HepG2 (cell line): ENCODE data around the gene CYLD. TPM values are rescaled to one million over a fixed set of nuclear protein-coding genes. Genes with fewer than 3 reads are reported as not detected.

ENCODE experiments used
- ATAC-seq: fragments of 200-7000 bp; cut with Tn5 transposase; 3 replicates; pipeline ENCODE4 v1.9.1; 2020; ENCODE audit warnings: mild to moderate bottlenecking, moderate library complexity
- BruUV-seq: library from RNA; stranded (reverse); fragments of 400-500 nt; replicated peaks from 2 replicates; lab custom pipeline; 2021; lab: Mats Ljungman, UMichigan
- CTCF ChIA-PET: fragments of 300-600 bp; formaldehyde crosslinking; extraction: SDS; loops from one replicate; lab custom pipeline; 2021; ENCODE audit warnings: low total read pairs, inconsistent platforms, low intra/inter-chr PET ratio; lab: Yijun Ruan, JAX
- POLR2A ChIA-PET: fragments of 350-600 bp; sonication (Branson Sonifier 250); formaldehyde crosslinking; loops from one replicate; lab custom pipeline; 2020; ENCODE audit warnings: antibody characterized with exemption, inconsistent platforms; lab: Yijun Ruan, JAX
- DNase-seq: peaks from one replicate; pipeline ENCODE4 v3.0.0-alpha.2; 2015; ENCODE audit warnings: low spot score
- FAIRE-seq: peaks from 3 replicates; lab custom pipeline; 2011; peaks lifted over from hg19 to GRCh38; lab: Jason Lieb, UNC
- H2AFZ ChIP-seq: one replicate; pipeline ENCODE4 v1.6.1; 2011; ENCODE audit warnings: low read length, inconsistent platforms
- H3K27ac ChIP-seq: fragments of 300-600 bp; 3 replicates; pipeline ENCODE4 v1.8.0; 2011; ENCODE audit warnings: mixed run types, mild to moderate bottlenecking, mixed read lengths, low read length, inconsistent platforms; ENCODE audit not compliant: insufficient read depth; ENCODE audit errors: extremely low read length
- H3K27me3 ChIP-seq, 2 experiments: fragments of 200-600 bp in 1 of 2; 2 replicates in 1 of 2; 3 replicates in 1 of 2; pipeline versions ENCODE4 v1.6.0 to v1.8.0; 2011; ENCODE audit warnings: low read length in 2 of 2, mild to moderate bottlenecking in 2 of 2, moderate library complexity in 2 of 2, inconsistent platforms in 1 of 2; ENCODE audit not compliant: insufficient read depth in 2 of 2, control insufficient read depth in 1 of 2
- H3K36me3 ChIP-seq, 2 experiments: fragments of 200-600 bp in 1 of 2; replicated peaks in 1 of 2; 2 replicates in 1 of 2; 3 replicates in 1 of 2; pipeline versions ENCODE4 v1.5.1 to v1.8.0; 2011; ENCODE audit warnings: low read length in 2 of 2, inconsistent platforms in 1 of 2; ENCODE audit not compliant: insufficient read depth in 2 of 2, control insufficient read depth in 1 of 2
- H3K4me1 ChIP-seq: 2 replicates; pipeline ENCODE4 v1.5.1; 2012; ENCODE audit warnings: low read length, inconsistent platforms; ENCODE audit not compliant: insufficient read depth
- H3K4me2 ChIP-seq: 2 replicates; pipeline ENCODE4 v1.6.0; 2011; ENCODE audit warnings: low read depth, low read length, inconsistent platforms
- H3K4me3 ChIP-seq, 3 experiments: fragments of 200-600 bp in 1 of 3; sonication (generic), shearing (Covaris generic) in 1 of 3; replicated peaks in 1 of 3; 2 replicates each; pipeline ENCODE4 v1.5.1; 2011 to 2016; ENCODE audit warnings: low read length in 3 of 3, inconsistent platforms in 2 of 3, low read depth in 2 of 3, mild to moderate bottlenecking in 2 of 3, control low read depth in 1 of 3, mixed read lengths in 1 of 3; ENCODE audit not compliant: insufficient read depth in 1 of 3
- H3K79me2 ChIP-seq: one replicate; pipeline ENCODE4 v1.6.1; 2011; ENCODE audit warnings: low read length, inconsistent platforms; ENCODE audit not compliant: insufficient read depth
- H3K9ac ChIP-seq: 2 replicates; pipeline ENCODE4 v1.6.0; 2011; ENCODE audit warnings: mild to moderate bottlenecking, low read depth, low read length, inconsistent platforms; ENCODE audit not compliant: insufficient read depth
- H3K9me3 ChIP-seq: 2 replicates; pipeline ENCODE4 v1.5.1; 2012; ENCODE audit warnings: mild to moderate bottlenecking, low read length
- H4K20me1 ChIP-seq: 2 replicates; pipeline ENCODE4 v1.6.0; 2011; ENCODE audit warnings: inconsistent platforms, mild to moderate bottlenecking, low read length, moderate library complexity; ENCODE audit not compliant: insufficient read depth
- HNF4A ChIP-seq: sonication (generic); formaldehyde crosslinking; IDR thresholded peaks from 2 replicates; pipeline ENCODE4 v1.4.0; 2020; ENCODE audit warnings: missing genetic modification reagents
- NR2C2 ChIP-seq: sonication (generic); formaldehyde crosslinking; IDR thresholded peaks from 2 replicates; pipeline ENCODE4 v1.4.0; 2020; ENCODE audit warnings: missing genetic modification reagents, mild to moderate bottlenecking, moderate library complexity, borderline replicate concordance
- PAXIP1 ChIP-seq: sonication (generic); formaldehyde crosslinking; conservative IDR thresholded peaks from 2 replicates; pipeline ENCODE4 v1.4.0; 2020; ENCODE audit warnings: mild to moderate bottlenecking, missing genetic modification reagents, moderate library complexity
- SALL1 ChIP-seq: sonication (generic); formaldehyde crosslinking; IDR thresholded peaks from 2 replicates; pipeline ENCODE4 v1.8.0; 2022; ENCODE audit warnings: mild to moderate bottlenecking, missing genetic modification reagents
- TBX2 ChIP-seq: sonication (generic); formaldehyde crosslinking; IDR thresholded peaks from 2 replicates; pipeline ENCODE4 v1.5.0; 2020; ENCODE audit warnings: missing genetic modification reagents, mild to moderate bottlenecking, borderline replicate concordance
- ZNF121 ChIP-seq: sonication (generic); formaldehyde crosslinking; IDR thresholded peaks from 2 replicates; pipeline ENCODE4 v1.5.0; 2020; ENCODE audit warnings: mild to moderate bottlenecking, missing genetic modification reagents
- ZNF784 ChIP-seq: sonication (generic); formaldehyde crosslinking; IDR thresholded peaks from 2 replicates; pipeline ENCODE4 v1.5.1; 2020; ENCODE audit warnings: missing genetic modification reagents, mild to moderate bottlenecking, borderline replicate concordance
- ZSCAN20 ChIP-seq: sonication (generic); formaldehyde crosslinking; IDR thresholded peaks from 2 replicates; pipeline ENCODE4 v1.4.0; 2020; ENCODE audit warnings: missing genetic modification reagents, mild to moderate bottlenecking, borderline replicate concordance
- WGBS: methylation state at CpG from one replicate; pipeline ENCODE4 v1.1.6; 2017; ENCODE audit warnings: low lambda C conversion rate; 5-methylcytosine and 5-hydroxymethylcytosine counted together
- in situ Hi-C: cut with HindIII; loops from 2 replicates; pipeline ENCODE4 v1.10.0; 2017; ENCODE audit warnings: low pct_unique_long_range_greater_than_20kb; ENCODE audit not compliant: extremely low pct_ligation_motif_present
- intact Hi-C: fragments of 100-400 bp; cut with micrococcal nuclease; formaldehyde crosslinking; loops from one replicate; pipeline ENCODE4 v1.10.0; 2022; ENCODE audit not compliant: unreplicated experiment
- polyA plus RNA-seq, 8 experiments: library from polyadenylated mRNA; depleted of rRNA in 3 of 8; stranded (reverse) in 7 of 8; unstranded in 1 of 8; fragments of >200 nt; fragmentation: Illumina TruSeq in 4 of 8; extraction: Trizol in 4 of 8; gene quantifications; 2 replicates each; pipeline versions ENCODE4 v1.2.1 to v1.2.3, GENCODE V29; 2011 to 2016; ENCODE audit warnings: low read depth in 4 of 8, missing spikeins in 1 of 8, mixed read lengths in 1 of 8; ENCODE audit not compliant: insufficient read depth in 1 of 8
- total RNA-seq, 5 experiments: library from RNA; depleted of rRNA; stranded (reverse); fragments of >200 nt; fragmentation: Illumina TruSeq; extraction: Trizol; gene quantifications; 2 replicates each; pipeline ENCODE4 v1.2.3, GENCODE V29; 2016; ENCODE audit warnings: low read depth in 1 of 5
- TF ChIP-seq, protein P1 (sequence below): IDR thresholded peaks from 2 replicates; pipeline ENCODE4 v1.4.0; 2020; ENCODE audit warnings: mild to moderate bottlenecking, missing genetic modification reagents
- TF ChIP-seq, protein P2 (sequence below): sonication (generic); formaldehyde crosslinking; IDR thresholded peaks from 2 replicates; pipeline ENCODE4 v1.5.0; 2020; ENCODE audit warnings: mild to moderate bottlenecking, missing genetic modification reagents

Gene CYLD
- total and polyA plus RNA-seq, 2 of the 13 experiments (the other 11 are each of a cell fraction or from before 2014, with no cell fraction given), result 6.1 to 11.4 TPM

DNA sequence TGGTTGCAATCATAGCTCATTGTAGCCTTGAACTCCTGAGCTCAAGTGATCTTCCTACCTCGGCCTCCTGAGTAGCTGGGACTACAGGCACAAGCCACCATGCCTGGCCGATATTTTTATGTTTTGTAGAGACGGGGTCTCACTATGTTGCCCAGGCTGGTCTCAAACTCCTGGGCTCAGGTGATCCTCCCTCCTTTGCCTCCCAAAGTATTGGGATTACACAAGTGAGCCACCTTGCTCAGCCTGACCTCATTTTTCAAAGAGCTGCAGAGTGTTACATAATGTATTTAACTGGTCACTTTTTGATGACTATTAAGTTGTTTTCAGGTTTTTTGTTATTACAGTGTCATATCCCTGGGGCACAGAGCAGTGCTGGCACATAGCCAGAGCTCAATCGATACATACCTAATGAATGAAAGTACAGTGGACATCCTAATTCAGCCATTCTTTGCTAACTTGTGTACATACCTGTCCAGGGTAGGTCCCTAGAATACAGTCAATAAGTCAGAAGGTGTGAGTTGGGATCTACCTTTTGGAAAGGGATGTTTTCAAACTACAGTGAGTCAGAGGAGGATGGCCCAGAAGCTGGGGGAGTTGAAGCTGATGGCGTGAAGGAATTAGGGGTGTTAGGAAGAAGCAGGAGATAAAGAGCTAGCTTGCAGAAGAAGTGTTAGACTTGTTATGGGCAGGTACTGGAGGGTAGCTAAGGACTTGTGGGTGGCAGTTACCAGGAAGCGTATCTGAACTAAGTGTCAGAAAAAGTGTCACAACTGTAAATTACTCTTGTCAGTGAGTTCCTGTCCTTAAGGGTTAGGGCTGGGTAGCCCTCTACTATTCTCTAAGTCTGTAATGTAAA is 20.1 kb upstream of the CYLD start:
- no peak overlapping the region for H3K4me3 ChIP-seq
- in situ Hi-C loops, result no loop called here
- no peaks in the 10 kb centered on the region for H4K20me1 ChIP-seq
- intact Hi-C loops, result no loop called here
- no peaks in the 10 kb centered on the region for H3K36me3 ChIP-seq
- no peak overlapping the region for H3K27ac ChIP-seq
- peaks cover 39% of the 10 kb centered on the region for H3K4me1 ChIP-seq
- CTCF ChIA-PET, result no interaction called here
- H3K79me2 ChIP-seq, result no peaks in the 10 kb centered on the region
- no peak overlapping the region for H3K4me2 ChIP-seq
- no peak for ATAC-seq
- no peak for FAIRE-seq
- no peak for DNase-seq
- 61% methylated on average over 6 of the region's 6 CpGs for WGBS
- H3K9ac ChIP-seq, result no peak overlapping the region
- H2AFZ ChIP-seq, result no peak overlapping the region
- no peaks in the 10 kb centered on the region for H3K9me3 ChIP-seq
- no TSS peak for BruUV-seq
- H3K27me3 ChIP-seq, result peaks cover 0 to 1% of the 10 kb centered on the region in 2 experiments; a peak in 1 of 5 replicates
- POLR2A ChIA-PET, result interaction anchor here (0.7 kb wide), 1 partner anchor 96 kb away, joined by 3 read pairs; no protein-coding TSS in a partner anchor
- TF ChIP-seq NR2C2 (CRISPR knock-in tag) (no peak), HNF4A (CRISPR knock-in tag) (peak; percentile 30), ZNF121 (CRISPR knock-in tag) (peak; percentile 97), ZSCAN20 (0 out of 2 replicates have a peak, but pooled peaks have one; percentile 14), TBX2 (CRISPR knock-in tag) (0 out of 2 replicates have a peak, but pooled peaks have one; percentile 15), SALL1 (CRISPR knock-in tag) (peak; percentile 58; the same call in 1 of the 2 replicates), PAXIP1 (CRISPR knock-in tag) (peak; percentile 31), ZNF784 (no peak)
- TF ChIP-seq, protein P1, sequence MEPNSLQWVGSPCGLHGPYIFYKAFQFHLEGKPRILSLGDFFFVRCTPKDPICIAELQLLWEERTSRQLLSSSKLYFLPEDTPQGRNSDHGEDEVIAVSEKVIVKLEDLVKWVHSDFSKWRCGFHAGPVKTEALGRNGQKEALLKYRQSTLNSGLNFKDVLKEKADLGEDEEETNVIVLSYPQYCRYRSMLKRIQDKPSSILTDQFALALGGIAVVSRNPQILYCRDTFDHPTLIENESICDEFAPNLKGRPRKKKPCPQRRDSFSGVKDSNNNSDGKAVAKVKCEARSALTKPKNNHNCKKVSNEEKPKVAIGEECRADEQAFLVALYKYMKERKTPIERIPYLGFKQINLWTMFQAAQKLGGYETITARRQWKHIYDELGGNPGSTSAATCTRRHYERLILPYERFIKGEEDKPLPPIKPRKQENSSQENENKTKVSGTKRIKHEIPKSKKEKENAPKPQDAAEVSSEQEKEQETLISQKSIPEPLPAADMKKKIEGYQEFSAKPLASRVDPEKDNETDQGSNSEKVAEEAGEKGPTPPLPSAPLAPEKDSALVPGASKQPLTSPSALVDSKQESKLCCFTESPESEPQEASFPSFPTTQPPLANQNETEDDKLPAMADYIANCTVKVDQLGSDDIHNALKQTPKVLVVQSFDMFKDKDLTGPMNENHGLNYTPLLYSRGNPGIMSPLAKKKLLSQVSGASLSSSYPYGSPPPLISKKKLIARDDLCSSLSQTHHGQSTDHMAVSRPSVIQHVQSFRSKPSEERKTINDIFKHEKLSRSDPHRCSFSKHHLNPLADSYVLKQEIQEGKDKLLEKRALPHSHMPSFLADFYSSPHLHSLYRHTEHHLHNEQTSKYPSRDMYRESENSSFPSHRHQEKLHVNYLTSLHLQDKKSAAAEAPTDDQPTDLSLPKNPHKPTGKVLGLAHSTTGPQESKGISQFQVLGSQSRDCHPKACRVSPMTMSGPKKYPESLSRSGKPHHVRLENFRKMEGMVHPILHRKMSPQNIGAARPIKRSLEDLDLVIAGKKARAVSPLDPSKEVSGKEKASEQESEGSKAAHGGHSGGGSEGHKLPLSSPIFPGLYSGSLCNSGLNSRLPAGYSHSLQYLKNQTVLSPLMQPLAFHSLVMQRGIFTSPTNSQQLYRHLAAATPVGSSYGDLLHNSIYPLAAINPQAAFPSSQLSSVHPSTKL (CRISPR knock-in tag), result peak; percentile 20; the same call in 1 of the 2 replicates
- TF ChIP-seq, protein P2, sequence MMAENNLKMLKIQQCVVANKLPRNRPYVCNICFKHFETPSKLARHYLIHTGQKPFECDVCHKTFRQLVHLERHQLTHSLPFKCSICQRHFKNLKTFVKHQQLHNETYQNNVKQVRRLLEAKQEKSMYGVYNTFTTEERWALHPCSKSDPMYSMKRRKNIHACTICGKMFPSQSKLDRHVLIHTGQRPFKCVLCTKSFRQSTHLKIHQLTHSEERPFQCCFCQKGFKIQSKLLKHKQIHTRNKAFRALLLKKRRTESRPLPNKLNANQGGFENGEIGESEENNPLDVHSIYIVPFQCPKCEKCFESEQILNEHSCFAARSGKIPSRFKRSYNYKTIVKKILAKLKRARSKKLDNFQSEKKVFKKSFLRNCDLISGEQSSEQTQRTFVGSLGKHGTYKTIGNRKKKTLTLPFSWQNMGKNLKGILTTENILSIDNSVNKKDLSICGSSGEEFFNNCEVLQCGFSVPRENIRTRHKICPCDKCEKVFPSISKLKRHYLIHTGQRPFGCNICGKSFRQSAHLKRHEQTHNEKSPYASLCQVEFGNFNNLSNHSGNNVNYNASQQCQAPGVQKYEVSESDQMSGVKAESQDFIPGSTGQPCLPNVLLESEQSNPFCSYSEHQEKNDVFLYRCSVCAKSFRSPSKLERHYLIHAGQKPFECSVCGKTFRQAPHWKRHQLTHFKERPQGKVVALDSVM (CRISPR knock-in tag), result peak; percentile 85
